Measurements from ENCODE around the gene SP1.

Gene SP1

GRCh38 chr12:53402871-53403270 is 22.9 kb downstream of the SP1 start:
- H3K9me3 ChIP-seq (ENCODE audit: insufficient read depth, low read length), result no peaks in the 10 kb centered on the region
- H3K9me2 ChIP-seq (replicated peaks; ENCODE audit: insufficient read depth, low read length), result no peaks in the 10 kb centered on the region
- no peak for TF ChIP-seq EZH2phosphoT487 (conservative IDR thresholded peaks at IDR 0.05; ENCODE audit: low read length)
- H3K36me3 ChIP-seq (ENCODE audit: low read length), result peaks cover 2% of the 10 kb centered on the region; the same call in 1 of the 2 replicates
- no peak overlapping the region for H3K4me2 ChIP-seq (ENCODE audit: low read depth, low read length, poor library complexity, severe bottlenecking)
- H3K4me3 ChIP-seq (ENCODE audit: insufficient read depth, low read length, poor library complexity, severe bottlenecking), result no peak overlapping the region
- no peak overlapping the region for H2AFZ ChIP-seq (ENCODE audit: low read depth, low read length, severe bottlenecking)
- peaks cover 45% of the 10 kb centered on the region for H3K79me2 ChIP-seq (ENCODE audit: insufficient read depth, low read length)
- no peak overlapping the region for H3K27ac ChIP-seq (ENCODE audit: low read depth, low read length)
- peaks cover 6% of the 10 kb centered on the region; the same call in 1 of the 2 replicates for H4K20me1 ChIP-seq (ENCODE audit: low read depth, low read length)
- H3K9ac ChIP-seq (ENCODE audit: low read length), result no peak overlapping the region
- no peaks in the 10 kb centered on the region for H3K27me3 ChIP-seq (ENCODE audit: low read length)
- peaks cover 3% of the 10 kb centered on the region; the same call in 1 of the 2 replicates for H3F3A ChIP-seq (ENCODE audit: insufficient read depth)

GRCh38 chr12:53410951-53411350 is 31.0 kb downstream of the SP1 start:
- Histone ChIP-seq H3K27ac (ENCODE audit: low read depth, low read length) (no peak overlapping the region), H3K9me2 (replicated peaks; ENCODE audit: insufficient read depth, low read length) (no peaks in the 10 kb centered on the region), H3K9me3 (ENCODE audit: insufficient read depth, low read length) (no peaks in the 10 kb centered on the region), H3F3A (ENCODE audit: insufficient read depth) (0 out of 2 replicates have a peak, but pooled peaks cover 3% of the 10 kb centered on the region), H3K79me2 (ENCODE audit: insufficient read depth, low read length) (no peaks in the 10 kb centered on the region; the same call in 1 of the 2 replicates), H4K20me1 (ENCODE audit: low read depth, low read length) (no peaks in the 10 kb centered on the region), H3K9ac (ENCODE audit: low read length) (no peak overlapping the region), H3K36me3 (ENCODE audit: low read length) (peaks cover 16% of the 10 kb centered on the region; the same call in 1 of the 2 replicates), H3K27me3 (ENCODE audit: low read length) (no peaks in the 10 kb centered on the region), H2AFZ (ENCODE audit: low read depth, low read length, severe bottlenecking) (no peak overlapping the region), H3K4me3 (ENCODE audit: insufficient read depth, low read length, poor library complexity, severe bottlenecking) (no peak overlapping the region), H3K4me2 (ENCODE audit: low read depth, low read length, poor library complexity, severe bottlenecking) (no peak overlapping the region)
- TF ChIP-seq CTCF (IDR thresholded peaks at IDR 0.05; ENCODE audit: insufficient read depth, low read length, poor library complexity, severe bottlenecking), result no peak
- no peak for TF ChIP-seq EZH2phosphoT487 (conservative IDR thresholded peaks at IDR 0.05; ENCODE audit: low read length)

- Histone ChIP-seq H3K36me3 (ENCODE audit: low read length) (peaks cover 16% of the 10 kb centered on the region; the same call in 1 of the 2 replicates), H3K79me2 (ENCODE audit: insufficient read depth, low read length) (no peaks in the 10 kb centered on the region), H3K4me2 (ENCODE audit: low read depth, low read length, poor library complexity, severe bottlenecking) (no peak overlapping the region)
These were observed 33.7 kb downstream of the SP1 start for GRCh38 chr12:53413485-53414204.

More at GRCh38 chr12:53413485-53414204, 33.7 kb downstream of the SP1 start:
- Histone ChIP-seq H3K27me3 (ENCODE audit: low read length) (no peaks in the 10 kb centered on the region), H3K27ac (ENCODE audit: low read depth, low read length) (no peak overlapping the region), H3K9me3 (ENCODE audit: insufficient read depth, low read length) (no peaks in the 10 kb centered on the region), H2AFZ (ENCODE audit: low read depth, low read length, severe bottlenecking) (no peak overlapping the region), H3K9me2 (replicated peaks; ENCODE audit: insufficient read depth, low read length) (no peaks in the 10 kb centered on the region), H3F3A (ENCODE audit: insufficient read depth) (0 out of 2 replicates have a peak, but pooled peaks cover 8% of the 10 kb centered on the region), H4K20me1 (ENCODE audit: low read depth, low read length) (no peaks in the 10 kb centered on the region), H3K4me3 (ENCODE audit: insufficient read depth, low read length, poor library complexity, severe bottlenecking) (no peak overlapping the region), H3K9ac (ENCODE audit: low read length) (no peak overlapping the region)
- TF ChIP-seq CTCF (IDR thresholded peaks at IDR 0.05; ENCODE audit: insufficient read depth, low read length, poor library complexity, severe bottlenecking), result no peak
- no peak for TF ChIP-seq EZH2phosphoT487 (conservative IDR thresholded peaks at IDR 0.05; ENCODE audit: low read length)

Data from SU-DHL-6 (cell line).